ENCODE data around the gene CLSTN2.

DNA sequence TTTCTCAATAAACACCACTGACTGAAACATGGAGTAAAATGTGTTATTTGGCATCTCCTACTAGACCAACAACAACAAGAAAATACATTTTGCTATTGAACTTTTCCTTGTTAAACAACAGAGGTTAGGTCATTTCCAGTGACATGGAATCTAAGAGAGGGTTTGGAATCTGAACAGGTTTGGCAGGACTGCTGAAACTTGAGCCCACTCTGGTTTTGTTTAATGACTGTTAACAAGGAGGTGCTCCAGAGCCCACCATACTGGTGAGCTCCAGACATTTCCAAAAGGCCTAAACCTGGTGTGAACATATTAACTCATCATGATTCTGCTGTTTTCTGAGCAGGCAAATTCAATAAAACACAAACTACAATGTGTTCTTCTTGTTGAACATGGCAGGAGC lies 412.2 kb downstream of the CLSTN2 start:
- TF ChIP-seq CBX3 (IDR thresholded peaks at IDR 0.05; ENCODE audit: low read depth) (no peak), CTCF (IDR thresholded peaks at IDR 0.05 in 2 of 3, conservative IDR thresholded peaks at IDR 0.05 in 1 of 3; ENCODE audit: borderline replicate concordance in 1 of 3, insufficient read depth in 1 of 3, low read depth in 2 of 3, low read length in 2 of 3) (no peak), POLR2A (IDR thresholded peaks at IDR 0.05; ENCODE audit: borderline replicate concordance, extremely low read depth, insufficient read depth, insufficient read length) (no peak), JUND (IDR thresholded peaks at IDR 0.05) (no peak), EZH2 (IDR thresholded peaks at IDR 0.05) (no peak), SIN3A (IDR thresholded peaks at IDR 0.05; ENCODE audit: low read depth) (no peak)

Measured in HCT116 (cell line).